NT2/D1 (cell line): ENCODE results near the gene LSM12.
A peak's percentile ranks its signal among the peaks of the same experiment; 100 is the strongest.
"Not testable (repeated sequence)": the region's sequence is repeated elsewhere in the genome, so short reads cannot be mapped to it uniquely, and the experiment has no call there.

Experiments used
- DNase-seq: peaks from one replicate; pipeline ENCODE4 v3.0.0-alpha.2; 2011; ENCODE audit warnings: low read depth, low spot score
- H3K27me3 ChIP-seq: 2 replicates; pipeline ENCODE4 v1.6.0; 2011; ENCODE audit warnings: mild to moderate bottlenecking; ENCODE audit not compliant: insufficient read length, insufficient read depth
- H3K36me3 ChIP-seq: 2 replicates; pipeline ENCODE4 v1.6.1; 2011; ENCODE audit warnings: mild to moderate bottlenecking, low read length, mixed read lengths; ENCODE audit not compliant: insufficient read depth, insufficient read length
- H3K4me1 ChIP-seq: 2 replicates; pipeline ENCODE4 v1.5.1; 2011; ENCODE audit not compliant: insufficient read depth, insufficient read length
- H3K4me3 ChIP-seq: 2 replicates; pipeline ENCODE4 v1.5.1; 2011; ENCODE audit warnings: low read depth; ENCODE audit not compliant: insufficient read length
- H3K9ac ChIP-seq: 2 replicates; pipeline ENCODE4 v1.6.0; 2011; ENCODE audit warnings: low read depth; ENCODE audit not compliant: insufficient read length
- H3K9me3 ChIP-seq: 2 replicates; pipeline ENCODE4 v1.5.1; 2011; ENCODE audit warnings: mild to moderate bottlenecking, low read length; ENCODE audit not compliant: insufficient read depth
- SUZ12 ChIP-seq: IDR thresholded peaks from 2 replicates; pipeline ENCODE4 v1.6.1; 2011; ENCODE audit not compliant: insufficient read length, insufficient read depth; ENCODE audit errors: extremely low read depth
- YY1 ChIP-seq: IDR thresholded peaks from 2 replicates; pipeline ENCODE4 v1.6.1; 2011; ENCODE audit not compliant: insufficient read length, insufficient read depth
- ZNF274 ChIP-seq: IDR thresholded peaks from 2 replicates; pipeline ENCODE4 v1.6.1; 2011; ENCODE audit warnings: mild to moderate bottlenecking, low read depth, low read length

Gene LSM12

GRCh38 chr17:44033861-44034408 lies 32.5 kb downstream of the LSM12 start:
- Histone ChIP-seq H3K27me3 (no peaks in the 10 kb centered on the region), H3K36me3 (peaks cover 83% of the 10 kb centered on the region), H3K4me1 (no peaks in the 10 kb centered on the region), H3K4me3 (no peak overlapping the region), H3K9me3 (no peaks in the 10 kb centered on the region), H3K9ac (no peak overlapping the region)
- TF ChIP-seq YY1 (no peak), SUZ12 (no peak), ZNF274 (no peak)
- DNase-seq = no peak

DNA sequence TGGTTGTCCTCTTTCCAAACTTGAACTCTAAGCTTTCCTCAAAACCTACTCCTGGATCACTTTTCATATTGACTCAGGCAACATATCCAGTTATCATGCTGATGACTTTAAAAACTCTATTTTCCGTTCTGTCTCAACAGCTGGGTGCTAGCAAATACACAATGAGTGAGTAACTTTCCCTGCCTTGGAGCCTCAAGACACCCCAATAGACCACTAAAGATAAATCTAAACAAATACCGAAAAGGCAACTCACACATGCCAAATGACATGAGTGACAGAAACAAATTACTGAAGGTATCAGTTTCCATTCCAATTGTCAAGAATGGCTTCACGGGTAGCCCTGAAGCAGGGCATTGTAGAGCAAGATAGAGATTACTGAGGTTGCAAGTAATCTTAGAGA lies 36.0 kb downstream of the LSM12 start:
- DNase-seq = no peak
- Histone ChIP-seq H3K4me1 (no peaks in the 10 kb centered on the region), H3K4me3 (no peak overlapping the region), H3K27me3 (no peaks in the 10 kb centered on the region), H3K9me3 (no peaks in the 10 kb centered on the region), H3K36me3 (peaks cover 68% of the 10 kb centered on the region), H3K9ac (no peak overlapping the region)
- TF ChIP-seq SUZ12 (no peak), YY1 (no peak), ZNF274 (no peak)

- no peak for TF ChIP-seq YY1
- TF ChIP-seq ZNF274 = no peak
- TF ChIP-seq SUZ12 = no peak
- no peak overlapping the region for H3K4me3 ChIP-seq
- no peak overlapping the region for H3K9ac ChIP-seq
- DNase-seq = no peak
- H3K36me3 ChIP-seq = peaks cover 76% of the 10 kb centered on the region
- H3K4me1 ChIP-seq = no peaks in the 10 kb centered on the region
- no peaks in the 10 kb centered on the region for H3K27me3 ChIP-seq
- no peaks in the 10 kb centered on the region for H3K9me3 ChIP-seq
These were observed 36.7 kb downstream of the LSM12 start for GRCh38 chr17:44029736-44030135.

DNA sequence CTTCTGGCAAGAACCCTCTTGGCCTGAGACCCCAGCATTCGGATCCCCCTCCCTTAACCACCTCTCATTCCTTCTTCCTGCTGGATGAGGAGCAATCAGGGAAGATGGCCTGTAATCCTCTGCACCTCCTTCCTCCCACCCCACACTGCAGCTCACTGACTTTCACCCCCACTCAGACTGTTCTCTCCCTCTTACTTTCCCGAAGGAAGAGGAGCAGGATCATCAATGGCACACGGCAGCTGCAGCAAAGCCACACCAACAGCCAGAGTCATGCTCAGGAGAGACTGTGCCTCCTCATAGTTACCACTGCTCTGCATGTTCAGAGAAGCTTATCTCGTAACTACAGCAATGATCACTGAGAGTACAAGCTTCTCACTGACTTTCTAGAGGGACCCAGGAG lies 41.6 kb downstream of the LSM12 start:
- H3K4me3 ChIP-seq = no peak overlapping the region
- H3K36me3 ChIP-seq = peaks cover 68% of the 10 kb centered on the region
- TF ChIP-seq ZNF274 (no peak), SUZ12 (no peak), YY1 (no peak)

GRCh38 chr17:44024271-44024663 lies 42.2 kb downstream of the LSM12 start:
- Histone ChIP-seq H3K27me3 (no peaks in the 10 kb centered on the region), H3K4me1 (no peaks in the 10 kb centered on the region), H3K36me3 (peaks cover 65% of the 10 kb centered on the region), H3K9me3 (no peaks in the 10 kb centered on the region), H3K9ac (no peak overlapping the region), H3K4me3 (no peak overlapping the region)
- no peak for DNase-seq
- no peak for TF ChIP-seq YY1

More for the DNA sequence above, 41.6 kb downstream of the LSM12 start:
- no peaks in the 10 kb centered on the region for H3K4me1 ChIP-seq
- H3K9ac ChIP-seq = no peak overlapping the region
- DNase-seq = no peak
- no peaks in the 10 kb centered on the region for H3K9me3 ChIP-seq
- H3K27me3 ChIP-seq = no peaks in the 10 kb centered on the region

DNA sequence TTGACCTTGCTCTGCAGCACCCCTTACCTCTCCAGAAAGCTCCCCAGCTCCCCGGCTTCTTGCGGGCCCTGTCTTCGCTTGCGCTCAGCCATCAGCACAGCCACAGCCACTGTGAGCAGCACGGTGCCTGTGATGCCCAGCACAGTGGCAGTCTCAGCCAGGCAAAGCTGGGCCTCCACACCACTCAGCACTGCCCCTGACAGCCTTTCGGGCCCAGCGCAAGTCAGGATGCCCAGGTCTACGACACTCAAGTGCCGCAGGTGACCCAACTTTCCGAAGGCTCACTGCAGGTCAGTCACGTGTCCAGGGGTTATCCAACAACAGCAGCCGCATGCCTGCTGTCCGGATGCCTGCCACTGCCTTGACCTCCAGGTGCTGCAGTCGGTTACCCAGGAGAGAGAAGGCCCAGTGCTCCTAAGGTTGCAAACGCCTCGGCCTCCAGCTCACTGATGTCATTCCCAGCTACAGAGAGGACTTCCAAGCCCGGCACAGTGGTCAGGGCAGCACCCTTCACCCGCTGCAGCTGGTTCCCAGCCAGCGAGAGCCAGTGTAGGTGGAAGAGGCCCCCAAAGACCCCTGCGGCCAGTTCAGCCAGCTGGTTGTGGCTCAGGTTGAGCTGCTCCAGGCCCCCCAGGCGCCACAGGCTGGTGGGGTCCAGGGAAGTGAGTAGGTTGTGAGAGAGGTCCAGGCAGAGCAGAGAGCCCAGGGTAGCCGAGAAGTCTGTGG lies 42.8 kb downstream of the LSM12 start:
- Histone ChIP-seq H3K9me3 (no peaks in the 10 kb centered on the region), H3K4me1 (no peaks in the 10 kb centered on the region), H3K9ac (peak overlapping the region; percentile 12), H3K36me3 (peaks cover 59% of the 10 kb centered on the region), H3K27me3 (no peaks in the 10 kb centered on the region), H3K4me3 (no peak overlapping the region)
- no peak for DNase-seq
- TF ChIP-seq SUZ12 = no peak
- no peak for TF ChIP-seq ZNF274
- no peak for TF ChIP-seq YY1

DNA sequence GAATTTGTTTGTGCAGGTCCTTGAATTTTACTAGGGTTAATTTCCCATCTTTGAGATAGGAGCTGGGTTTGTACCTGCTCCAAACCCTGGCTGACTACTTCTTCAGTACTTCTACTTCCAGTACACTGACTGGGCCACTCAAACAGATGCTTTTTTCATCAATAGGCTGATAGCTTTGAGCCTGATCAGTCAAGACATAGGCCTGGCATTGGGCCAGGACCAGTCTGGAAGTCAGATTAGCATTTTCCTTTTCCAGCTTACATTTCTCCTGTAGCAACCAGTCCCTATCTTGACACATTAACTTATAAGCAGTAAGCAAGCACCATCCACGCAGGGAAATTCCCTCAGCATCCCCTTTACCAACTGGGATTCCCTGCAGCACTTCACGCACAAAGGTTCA lies 44.2 kb downstream of the LSM12 start:
- H3K27me3 ChIP-seq = no peaks in the 10 kb centered on the region
- peaks cover 53% of the 10 kb centered on the region for H3K36me3 ChIP-seq
- TF ChIP-seq SUZ12 (no peak), ZNF274 (no peak)
- no peaks in the 10 kb centered on the region for H3K9me3 ChIP-seq
- H3K4me3 ChIP-seq = no peak overlapping the region
- DNase-seq = no peak
- H3K9ac ChIP-seq = no peak overlapping the region
- H3K4me1 ChIP-seq = no peaks in the 10 kb centered on the region

GRCh38 chr17:44021227-44021626 lies 45.2 kb downstream of the LSM12 start:
- not testable (repeated sequence) for H3K9ac ChIP-seq, H3K4me1 ChIP-seq, H3K9me3 ChIP-seq, H3K27me3 ChIP-seq, H3K4me3 ChIP-seq, DNase-seq
- peaks cover 51% of the 10 kb centered on the region for H3K36me3 ChIP-seq
